WTC11 (cell line): ENCODE measurements around the gene LYRM7.

ENCODE experiments used
- ATF1 ChIP-seq: sonication (generic); formaldehyde crosslinking; IDR thresholded peaks from 2 replicates; pipeline ENCODE4 v1.8.1; 2023; ENCODE audit warnings: mild to moderate bottlenecking, moderate library complexity, missing genetic modification reagents
- CTCF ChIP-seq: fragments of 200-600 bp; IDR thresholded peaks from 2 replicates; pipeline ENCODE4 v1.8.0; 2022; ENCODE audit warnings: antibody characterized with exemption
- GABPB1 ChIP-seq: sonication (generic); formaldehyde crosslinking; IDR thresholded peaks from 2 replicates; pipeline ENCODE4 v1.8.1; 2023; ENCODE audit warnings: mild to moderate bottlenecking, missing genetic modification reagents
- MLX ChIP-seq: sonication (generic); formaldehyde crosslinking; IDR thresholded peaks from 2 replicates; pipeline ENCODE4 v1.8.1; 2023; ENCODE audit warnings: mild to moderate bottlenecking, missing genetic modification reagents, moderate library complexity
- SP1 ChIP-seq: sonication (generic); formaldehyde crosslinking; conservative IDR thresholded peaks from 2 replicates; pipeline ENCODE4 v1.8.1; 2022; ENCODE audit warnings: missing genetic modification reagents
- USF1 ChIP-seq: sonication (generic); formaldehyde crosslinking; IDR thresholded peaks from 2 replicates; pipeline ENCODE4 v1.8.0; 2022; ENCODE audit warnings: mild to moderate bottlenecking, missing genetic modification reagents
- ZNF425 ChIP-seq: fragments of 250-450 bp; sonication (Bioruptor Pico); conservative IDR thresholded peaks from 2 replicates; pipeline ENCODE4 v1.9.0; 2021; ENCODE audit warnings: mild to moderate bottlenecking

- TF ChIP-seq ZNF425 (no peak), ATF1 (CRISPR knock-in tag) (no peak), GABPB1 (CRISPR knock-in tag) (no peak), USF1 (no peak), MLX (no peak), CTCF (no peak), SP1 (no peak)
Observed at GRCh38 chr5:131254741-131255140, 84.0 kb downstream of the LYRM7 start.
